BLaER1 treated with 17β-estradiol and CSF1 and Interleukin-3, amounts not matched to agents 10 nM and 100 nM (cell line): ENCODE data around the gene KDM4C.

Experiments
- H3K27ac ChIP-seq, 11 experiments: shearing (Covaris generic); formaldehyde crosslinking; 2 replicates each; pipeline ENCODE4 v1.8.1; 2022
- H3K27me3 ChIP-seq, 11 experiments: shearing (Covaris generic); formaldehyde crosslinking; 2 replicates each; pipeline ENCODE4 v1.8.1; 2022
- H3K36me3 ChIP-seq, 11 experiments: shearing (Covaris generic); formaldehyde crosslinking; 2 replicates each; pipeline ENCODE4 v1.8.1; 2022
- H3K4me1 ChIP-seq, 10 experiments: shearing (Covaris generic); formaldehyde crosslinking; 2 replicates each; pipeline ENCODE4 v1.8.1; 2022
- H3K4me2 ChIP-seq, 11 experiments: shearing (Covaris generic); formaldehyde crosslinking; 2 replicates each; pipeline ENCODE4 v1.8.1; 2022
- H3K4me3 ChIP-seq, 10 experiments: shearing (Covaris generic); formaldehyde crosslinking; 2 replicates each; pipeline ENCODE4 v1.8.1; 2022
- H3K9ac ChIP-seq, 11 experiments: shearing (Covaris generic); formaldehyde crosslinking; 2 replicates each; pipeline ENCODE4 v1.8.1; 2022
- H3K9me3 ChIP-seq, 11 experiments: shearing (Covaris generic); formaldehyde crosslinking; replicated peaks in 1 of 11; 2 replicates each; pipeline ENCODE4 v1.8.1; 2022
- H4K20me1 ChIP-seq, 11 experiments: shearing (Covaris generic); formaldehyde crosslinking; 2 replicates each; pipeline ENCODE4 v1.8.1; 2022
- Cebpa-rat ChIP-seq, 11 experiments: shearing (Covaris generic); IDR thresholded peaks; 2 replicates each; pipeline ENCODE4 v1.8.1; 2022

Gene KDM4C

GRCh38 chr9:7165331-7165975 lies 407.7 kb downstream of the KDM4C start:
- H4K20me1 ChIP-seq: 0 out of 22 replicates have a peak, but pooled peaks cover 0 to 3% (median 0%) of the 10 kb centered on the region in 11 experiments
- H3K9me3 ChIP-seq: no peaks in the 10 kb centered on the region
- no peaks in the 10 kb centered on the region for H3K4me1 ChIP-seq
- peaks cover 38 to 97% (median 73%) of the 10 kb centered on the region in 11 experiments for H3K36me3 ChIP-seq
- H3K27me3 ChIP-seq: no peaks in the 10 kb centered on the region; a peak in 1 of 22 replicates
- no peak for TF ChIP-seq Cebpa-rat (IDR thresholded peaks at IDR 0.05)
- no peak overlapping the region for H3K27ac ChIP-seq
- no peak overlapping the region for H3K4me2 ChIP-seq
- no peak overlapping the region for H3K9ac ChIP-seq
- no peak overlapping the region for H3K4me3 ChIP-seq

- no peak overlapping the region for H3K27ac ChIP-seq
- no peak overlapping the region for H3K4me2 ChIP-seq
- no peaks in the 10 kb centered on the region for H3K4me1 ChIP-seq
- TF ChIP-seq Cebpa-rat (IDR thresholded peaks at IDR 0.05): no peak
- H3K36me3 ChIP-seq: peaks cover 40 to 97% (median 74%) of the 10 kb centered on the region in 11 experiments
- no peak overlapping the region for H3K9ac ChIP-seq
- H3K4me3 ChIP-seq: no peak overlapping the region
- H3K9me3 ChIP-seq: no peaks in the 10 kb centered on the region
- H4K20me1 ChIP-seq: 0 out of 22 replicates have a peak, but pooled peaks cover 0 to 3% (median 0%) of the 10 kb centered on the region in 11 experiments
- no peaks in the 10 kb centered on the region; a peak in 1 of 22 replicates for H3K27me3 ChIP-seq
Observed at GRCh38 chr9:7166074-7166473, 408.3 kb downstream of the KDM4C start.

DNA sequence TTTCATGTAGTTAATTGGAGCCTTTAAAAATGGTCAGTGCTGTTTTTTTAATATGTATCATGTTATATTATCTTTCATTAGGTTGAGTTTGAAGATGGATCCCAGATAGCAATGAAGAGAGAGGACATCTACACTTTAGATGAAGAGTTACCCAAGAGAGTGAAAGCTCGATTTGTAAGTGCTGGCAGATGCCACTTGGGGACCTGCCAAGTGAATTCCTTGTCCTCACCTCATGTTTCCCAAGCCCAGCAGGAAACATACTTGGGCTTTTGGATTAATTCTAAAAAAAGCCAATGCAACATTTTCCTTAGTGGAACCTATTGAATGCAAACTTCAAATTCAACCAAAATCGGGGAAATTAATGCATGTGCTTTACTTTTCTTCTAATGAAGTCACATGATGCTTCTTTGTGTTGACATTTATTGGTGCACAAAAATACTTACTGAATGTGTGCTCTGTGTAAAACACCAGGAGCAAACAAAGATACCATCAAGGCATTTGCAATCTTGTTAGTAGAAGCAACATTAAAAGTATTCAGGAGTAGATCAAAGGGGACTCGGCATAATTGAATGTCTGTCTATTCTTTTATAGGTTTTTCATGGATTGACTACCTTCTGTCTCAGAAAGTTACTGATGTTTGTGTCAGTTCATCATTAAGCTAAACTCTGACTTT lies 412.1 kb downstream of the KDM4C start:
- peaks cover 45 to 99% (median 90%) of the 10 kb centered on the region in 11 experiments for H3K36me3 ChIP-seq
- H3K9me3 ChIP-seq: no peaks in the 10 kb centered on the region; a peak in 1 of 22 replicates
- H3K9ac ChIP-seq: no peak overlapping the region
- no peaks in the 10 kb centered on the region; a peak in 1 of 22 replicates for H3K27me3 ChIP-seq
- no peak overlapping the region for H3K4me3 ChIP-seq
- H3K4me2 ChIP-seq: no peak overlapping the region
- H3K4me1 ChIP-seq: peaks cover 0 to 8% (median 0%) of the 10 kb centered on the region in 10 experiments; a peak in 2 of 20 replicates
- no peaks in the 10 kb centered on the region for H4K20me1 ChIP-seq
- H3K27ac ChIP-seq: no peak overlapping the region
- no peak for TF ChIP-seq Cebpa-rat (IDR thresholded peaks at IDR 0.05)

- Histone ChIP-seq H3K27ac (no peak overlapping the region), H3K9me3 (no peaks in the 10 kb centered on the region; a peak in 1 of 22 replicates), H3K4me3 (no peak overlapping the region), H3K9ac (no peak overlapping the region), H3K27me3 (no peaks in the 10 kb centered on the region; a peak in 1 of 22 replicates), H3K4me2 (no peak overlapping the region), H4K20me1 (no peaks in the 10 kb centered on the region), H3K36me3 (peaks cover 42 to 98% (median 89%) of the 10 kb centered on the region in 11 experiments), H3K4me1 (peaks cover 0 to 8% (median 0%) of the 10 kb centered on the region in 10 experiments; a peak in 2 of 20 replicates)
- TF ChIP-seq Cebpa-rat (IDR thresholded peaks at IDR 0.05): no peak
Observed at GRCh38 chr9:7171396-7172153, 413.8 kb downstream of the KDM4C start.

DNA sequence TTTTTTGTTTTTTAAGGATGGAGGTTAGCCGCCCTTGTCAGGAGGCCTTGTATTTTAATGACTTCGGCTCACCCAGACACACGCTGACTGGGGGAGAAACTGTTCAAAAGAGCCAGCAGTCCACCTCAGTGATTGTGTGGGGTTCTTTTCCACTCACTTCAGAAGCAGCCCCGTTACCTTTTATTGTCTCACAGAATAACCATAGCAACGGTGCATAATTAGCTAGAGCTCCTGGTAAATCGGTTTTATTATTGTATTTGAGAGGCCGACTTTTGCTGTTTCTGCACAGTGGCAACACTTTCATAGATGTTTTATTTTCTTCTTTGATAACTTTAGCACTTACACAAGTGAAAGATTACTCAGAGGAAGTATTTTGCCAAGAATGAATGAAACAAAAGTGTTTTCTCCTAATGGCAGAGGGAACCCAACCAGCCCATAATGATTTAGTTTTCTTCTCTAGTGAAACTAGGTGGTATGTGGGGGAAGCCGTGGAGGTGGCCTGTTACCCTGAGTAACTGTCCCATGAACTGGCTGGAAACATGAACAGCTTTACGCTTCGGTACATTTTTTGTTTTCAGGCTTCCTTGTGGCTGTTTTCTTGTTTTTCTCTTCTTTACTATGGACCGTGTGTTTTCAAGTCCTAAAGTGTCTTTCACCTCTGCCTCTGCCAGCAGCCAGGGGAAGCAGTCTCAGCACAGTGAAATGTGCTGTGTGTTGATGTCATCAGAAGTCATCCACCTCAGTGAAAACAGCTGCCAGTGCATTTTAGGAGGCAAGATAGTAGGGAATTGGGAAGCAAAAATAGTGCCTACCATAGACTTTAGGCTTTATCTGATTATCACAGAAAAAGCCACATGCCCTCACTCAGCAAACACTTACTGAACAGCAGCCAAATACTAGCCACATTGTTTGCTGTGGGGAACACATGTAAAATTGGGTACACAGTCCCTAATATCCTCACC lies 414.7 kb downstream of the KDM4C start:
- no peaks in the 10 kb centered on the region; a peak in 1 of 22 replicates for H3K9me3 ChIP-seq
- H3K4me3 ChIP-seq: no peak overlapping the region
- H3K4me2 ChIP-seq: no peak overlapping the region
- peaks cover 0 to 8% (median 0%) of the 10 kb centered on the region in 10 experiments; a peak in 2 of 20 replicates for H3K4me1 ChIP-seq
- no peaks in the 10 kb centered on the region for H4K20me1 ChIP-seq
- no peak for TF ChIP-seq Cebpa-rat (IDR thresholded peaks at IDR 0.05)
- H3K36me3 ChIP-seq: peaks cover 41 to 98% (median 83%) of the 10 kb centered on the region in 11 experiments
- no peak overlapping the region for H3K9ac ChIP-seq
- H3K27me3 ChIP-seq: no peaks in the 10 kb centered on the region; a peak in 1 of 22 replicates
- H3K27ac ChIP-seq: no peak overlapping the region

- no peaks in the 10 kb centered on the region; a peak in 1 of 22 replicates for H3K27me3 ChIP-seq
- H3K36me3 ChIP-seq: peaks cover 35 to 98% (median 76%) of the 10 kb centered on the region in 11 experiments
- no peak overlapping the region for H3K4me3 ChIP-seq
- TF ChIP-seq Cebpa-rat (IDR thresholded peaks at IDR 0.05): no peak
- H3K4me2 ChIP-seq: no peak overlapping the region
- no peaks in the 10 kb centered on the region; a peak in 1 of 22 replicates for H3K9me3 ChIP-seq
- no peak overlapping the region for H3K27ac ChIP-seq
- H4K20me1 ChIP-seq: no peaks in the 10 kb centered on the region
- no peak overlapping the region for H3K9ac ChIP-seq
- peaks cover 0 to 8% (median 0%) of the 10 kb centered on the region in 10 experiments; a peak in 2 of 20 replicates for H3K4me1 ChIP-seq
Observed at GRCh38 chr9:7173139-7173538, 415.4 kb downstream of the KDM4C start.

DNA sequence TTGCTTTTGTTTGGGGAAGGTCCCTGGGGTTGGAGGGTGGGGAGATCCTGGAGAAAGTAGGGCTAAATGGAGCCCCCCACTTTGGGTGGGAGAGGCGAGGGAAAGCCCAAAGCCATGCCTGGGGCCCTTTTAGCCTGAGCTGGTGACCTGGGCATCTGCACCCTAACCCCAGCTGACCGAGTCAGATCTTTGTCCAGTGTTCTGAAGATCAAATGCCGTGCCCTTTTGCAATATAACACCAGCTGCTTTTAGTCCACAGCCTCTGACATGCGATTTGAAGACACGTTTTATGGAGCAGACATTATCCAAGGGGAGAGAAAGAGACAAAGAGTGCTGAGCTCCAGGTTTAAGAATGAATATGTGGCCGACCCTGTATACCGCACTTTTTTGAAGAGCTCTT lies 416.5 kb downstream of the KDM4C start:
- H3K27ac ChIP-seq: no peak overlapping the region
- no peaks in the 10 kb centered on the region; a peak in 1 of 22 replicates for H3K9me3 ChIP-seq
- peaks cover 30 to 88% (median 67%) of the 10 kb centered on the region in 11 experiments for H3K36me3 ChIP-seq
- H4K20me1 ChIP-seq: no peaks in the 10 kb centered on the region
- peaks cover 0 to 8% (median 5%) of the 10 kb centered on the region in 10 experiments; a peak in 8 of 20 replicates for H3K4me1 ChIP-seq
- H3K4me3 ChIP-seq: no peak overlapping the region
- H3K4me2 ChIP-seq: no peak overlapping the region
- TF ChIP-seq Cebpa-rat (IDR thresholded peaks at IDR 0.05): no peak
- H3K27me3 ChIP-seq: no peaks in the 10 kb centered on the region
- H3K9ac ChIP-seq: no peak overlapping the region

GRCh38 chr9:7174884-7175283 lies 417.1 kb downstream of the KDM4C start:
- TF ChIP-seq Cebpa-rat (IDR thresholded peaks at IDR 0.05): no peak
- peaks cover 0 to 8% (median 5%) of the 10 kb centered on the region in 10 experiments; a peak in 8 of 20 replicates for H3K4me1 ChIP-seq
- no peak overlapping the region for H3K27ac ChIP-seq
- no peaks in the 10 kb centered on the region for H3K27me3 ChIP-seq
- H4K20me1 ChIP-seq: no peaks in the 10 kb centered on the region
- H3K4me3 ChIP-seq: no peak overlapping the region
- no peaks in the 10 kb centered on the region; a peak in 1 of 22 replicates for H3K9me3 ChIP-seq
- H3K36me3 ChIP-seq: peaks cover 24 to 83% (median 61%) of the 10 kb centered on the region in 11 experiments
- H3K4me2 ChIP-seq: no peak overlapping the region
- no peak overlapping the region for H3K9ac ChIP-seq
